ENCODE measurements around the gene C2CD5.

C2CD5 gene

DNA sequence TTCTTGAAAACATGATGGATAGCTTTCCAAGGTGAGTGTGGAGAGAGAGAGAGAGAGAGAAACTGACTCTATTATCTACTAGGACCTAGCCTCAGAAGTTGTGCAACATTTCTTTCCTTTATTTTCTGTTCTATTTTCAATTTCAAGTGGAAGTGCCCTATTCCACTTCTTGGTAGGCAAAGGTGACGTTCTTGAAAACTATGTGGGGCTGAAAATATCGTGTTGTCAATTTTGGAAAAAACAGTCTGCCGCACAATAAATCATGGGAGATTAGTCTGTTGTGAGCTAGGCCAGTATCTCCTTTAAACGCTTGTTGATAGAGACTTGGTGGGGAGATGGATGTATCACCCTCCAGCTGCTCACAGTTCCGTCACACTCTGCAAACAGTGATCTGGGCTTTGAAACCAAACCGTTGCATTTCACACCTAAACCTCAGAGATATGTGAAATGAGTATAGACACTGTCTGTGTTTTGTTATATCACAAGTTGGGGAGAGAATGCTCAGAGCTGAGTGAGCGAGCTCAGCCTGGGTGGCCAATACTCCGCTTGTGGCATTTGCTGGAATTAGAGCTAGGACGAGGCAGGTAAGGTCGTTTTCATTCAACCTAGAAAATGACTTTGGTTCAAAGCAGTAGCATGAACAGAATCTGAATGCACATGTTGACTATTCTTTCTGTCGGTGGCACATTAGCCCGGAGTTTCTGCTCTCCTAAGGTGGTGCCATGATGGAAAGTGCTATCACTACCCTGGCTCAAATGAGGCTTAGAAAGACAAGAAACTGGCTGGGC is 134.8 kb downstream of the C2CD5 start:
- DNase-seq, result peak; percentile 63

DNA sequence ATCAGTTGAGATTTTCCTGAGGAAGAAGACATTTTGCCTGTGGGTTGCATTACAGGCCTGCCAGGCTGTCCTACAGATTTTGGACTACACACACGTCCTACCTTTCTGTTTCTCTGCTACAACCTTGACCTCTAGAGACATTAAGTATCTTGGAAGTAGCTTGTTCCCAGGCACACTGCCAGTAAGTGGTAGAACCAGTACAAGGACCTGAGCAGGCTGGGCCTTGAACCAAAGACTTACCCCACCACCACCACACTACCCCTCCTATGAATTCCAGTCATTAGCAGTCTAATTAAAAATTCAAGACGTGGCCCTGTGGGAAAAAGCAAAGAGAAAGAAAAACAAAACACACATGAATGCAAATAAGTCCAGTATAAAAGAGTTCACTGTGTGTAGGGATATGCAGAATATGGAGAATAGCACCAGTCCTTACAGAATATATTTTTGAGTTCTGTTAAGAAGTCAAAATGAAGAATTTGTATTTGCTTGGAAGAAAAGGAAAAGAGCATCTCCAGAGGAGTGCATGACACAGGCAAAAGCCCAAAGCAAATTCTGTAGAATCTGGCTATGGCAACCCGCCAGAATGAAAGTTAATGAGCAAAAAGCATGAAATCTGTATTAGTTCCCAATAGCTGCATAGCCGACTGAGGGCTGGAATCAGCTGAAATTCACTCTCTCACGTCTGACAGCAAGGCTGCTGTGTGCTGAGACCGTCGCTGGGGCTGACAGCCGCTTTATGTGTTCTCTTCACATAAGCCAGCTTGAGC is 135.5 kb downstream of the C2CD5 start:
- no peak for DNase-seq

GRCh38 chr12:22407397-22407796 is 136.9 kb downstream of the C2CD5 start:
- no peak for DNase-seq

- no peak for DNase-seq
Observed at GRCh38 chr12:22406627-22407026, 137.7 kb downstream of the C2CD5 start.

GRCh38 chr12:22399464-22400180 is 144.7 kb downstream of the C2CD5 start:
- no peak for DNase-seq

Data from activated CD8-positive, alpha-beta memory T cell treated with anti-CD3 and anti-CD28 coated beads for 24 hours (primary cell).